ENCODE data around the gene TSPAN7. TPM values are rescaled to one million over a fixed set of nuclear protein-coding genes. Genes with fewer than 3 reads are reported as not detected.

The TSPAN7 gene
- total RNA-seq, 6 experiments from 2014 or later: 7.9 to 24.4 (median 15.7) TPM

- H3K4me3 ChIP-seq: no peak overlapping the region
- no peaks in the 10 kb centered on the region for H3K4me1 ChIP-seq
- H3K27ac ChIP-seq: no peak overlapping the region
- no peaks in the 10 kb centered on the region for H3K27me3 ChIP-seq
- intact Hi-C loops (cut with DNase I): no loop called here
- DNase-seq: no peak
- TF ChIP-seq POLR2A (IDR thresholded peaks at IDR 0.05) (no peak), CTCF (IDR thresholded peaks at IDR 0.05) (no peak)
- no peak for ATAC-seq
- 48% methylated on average over 4 of the region's 4 CpGs for WGBS (ENCODE audit: insufficient coverage, low coverage, low lambda C conversion rate, missing lambda C conversion rate)
- H3K36me3 ChIP-seq: no peaks in the 10 kb centered on the region
- H3K9me3 ChIP-seq: peaks cover 0 to 3% (median 0%) of the 10 kb centered on the region in 4 donors
These were observed 46.6 kb downstream of the TSPAN7 start for GRCh38 chrX:38607976-38608375.

- Histone ChIP-seq H3K27me3 (no peaks in the 10 kb centered on the region), H3K9me3 (no peaks in the 10 kb centered on the region), H3K4me1 (no peaks in the 10 kb centered on the region), H3K27ac (no peak overlapping the region), H3K36me3 (no peaks in the 10 kb centered on the region), H3K4me3 (no peak overlapping the region)
- DNase-seq (no peak), ATAC-seq (no peak)
- 48% methylated on average over 6 of the region's 6 CpGs for WGBS (ENCODE audit: insufficient coverage, low coverage, low lambda C conversion rate, missing lambda C conversion rate)
- TF ChIP-seq POLR2A (IDR thresholded peaks at IDR 0.05) (no peak), CTCF (IDR thresholded peaks at IDR 0.05) (no peak)
- intact Hi-C loops (cut with DNase I): no loop called here
These were observed 49.5 kb downstream of the TSPAN7 start for GRCh38 chrX:38610849-38611248.

- Histone ChIP-seq H3K4me3 (no peak overlapping the region), H3K4me1 (no peaks in the 10 kb centered on the region), H3K36me3 (no peaks in the 10 kb centered on the region), H3K27ac (no peak overlapping the region), H3K27me3 (no peaks in the 10 kb centered on the region), H3K9me3 (no peaks in the 10 kb centered on the region)
- no peak for ATAC-seq
- DNase-seq: no peak
- TF ChIP-seq POLR2A (IDR thresholded peaks at IDR 0.05) (no peak), CTCF (IDR thresholded peaks at IDR 0.05) (no peak)
- WGBS (ENCODE audit: insufficient coverage, low coverage, low lambda C conversion rate, missing lambda C conversion rate): 59% methylated on average over 4 of the region's 4 CpGs
- intact Hi-C loops (cut with DNase I): no loop called here
These were observed 50.9 kb downstream of the TSPAN7 start for GRCh38 chrX:38612281-38612680.

- Histone ChIP-seq H3K9me3 (no peaks in the 10 kb centered on the region), H3K27me3 (no peaks in the 10 kb centered on the region), H3K4me1 (no peaks in the 10 kb centered on the region), H3K27ac (no peak overlapping the region), H3K4me3 (no peak overlapping the region), H3K36me3 (no peaks in the 10 kb centered on the region)
- ATAC-seq (no peak), DNase-seq (no peak)
- WGBS (ENCODE audit: insufficient coverage, low coverage, low lambda C conversion rate, missing lambda C conversion rate): 57% methylated on average over 1 of the region's 2 CpGs
- intact Hi-C loops (cut with DNase I): no loop called here
- TF ChIP-seq CTCF (IDR thresholded peaks at IDR 0.05) (no peak), POLR2A (IDR thresholded peaks at IDR 0.05) (no peak)
These were observed 53.1 kb downstream of the TSPAN7 start for GRCh38 chrX:38614485-38614884.

- ATAC-seq (no peak), DNase-seq (no peak)
- H3K4me1 ChIP-seq: no peaks in the 10 kb centered on the region
- no peak overlapping the region for H3K27ac ChIP-seq
- no peaks in the 10 kb centered on the region for H3K9me3 ChIP-seq
- intact Hi-C loops (cut with DNase I): no loop called here
- no peaks in the 10 kb centered on the region for H3K27me3 ChIP-seq
- no peak overlapping the region for H3K4me3 ChIP-seq
- no peak for TF ChIP-seq POLR2A (IDR thresholded peaks at IDR 0.05)
- no peak for TF ChIP-seq CTCF (IDR thresholded peaks at IDR 0.05)
- H3K36me3 ChIP-seq: no peaks in the 10 kb centered on the region
- WGBS (ENCODE audit: insufficient coverage, low coverage, low lambda C conversion rate, missing lambda C conversion rate): 23% methylated on average over 6 of the region's 6 CpGs
These were observed 55.6 kb downstream of the TSPAN7 start for GRCh38 chrX:38616904-38617303.

All from right lobe of liver (tissue), 6 donors.